Panc1 (cell line): ENCODE measurements around the gene WBP2NL. TPM values are rescaled to one million over a fixed set of nuclear protein-coding genes. Genes with fewer than 3 reads are reported as not detected.
A peak's percentile ranks its signal among the peaks of the same experiment; 100 is the strongest.

Experiments used
- ATAC-seq: fragments of 200-7000 bp; cut with Tn5 transposase; 2 replicates; pipeline ENCODE4 v1.9.1; 2020; ENCODE audit warnings: mild to moderate bottlenecking, moderate library complexity
- BruUV-seq: library from RNA; stranded (reverse); fragments of 400-500 nt; replicated peaks from 2 replicates; lab custom pipeline; 2021; lab: Mats Ljungman, UMichigan
- CTCF ChIA-PET: fragments of 300-600 bp; sonication (Branson Sonifier 250); formaldehyde crosslinking; loops from one replicate; lab custom pipeline; 2022; ENCODE audit warnings: antibody characterized with exemption; lab: Charles Lee
- POLR2A ChIA-PET: fragments of 300-600 bp; sonication (Branson Sonifier 250); formaldehyde crosslinking; loops from one replicate; lab custom pipeline; 2022; ENCODE audit warnings: antibody characterized with exemption; lab: Charles Lee
- DNase-seq: peaks from one replicate; pipeline ENCODE4 v3.0.0-alpha.2; 2010; ENCODE audit warnings: low read depth, low spot score
- H3K27ac ChIP-seq: 2 replicates; pipeline ENCODE4 v1.5.1; 2011; ENCODE audit warnings: mild to moderate bottlenecking, low read length, inconsistent platforms
- H3K27me3 ChIP-seq: fragments of 200-500 bp; sonication (Bioruptor generic); 2 replicates; pipeline ENCODE4 v1.6.0; 2014; ENCODE audit warnings: low read length, inconsistent platforms; ENCODE audit not compliant: control insufficient read depth, insufficient read depth
- H3K36me3 ChIP-seq: fragments of 200-500 bp; sonication (Bioruptor generic); 2 replicates; pipeline ENCODE4 v1.5.1; 2014; ENCODE audit warnings: inconsistent platforms, mild to moderate bottlenecking, low read length, moderate library complexity; ENCODE audit not compliant: control insufficient read depth, insufficient read depth
- H3K4me1 ChIP-seq: 2 replicates; pipeline ENCODE4 v1.5.1; 2011; ENCODE audit warnings: inconsistent platforms, mild to moderate bottlenecking, low read length, moderate library complexity; ENCODE audit not compliant: control insufficient read depth, insufficient read depth
- H3K4me3 ChIP-seq, 2 experiments: 2 replicates each; pipeline ENCODE4 v1.5.1; 2011 to 2012; ENCODE audit warnings: low read depth in 2 of 2, low read length in 2 of 2, mild to moderate bottlenecking in 2 of 2, inconsistent platforms in 1 of 2, moderate library complexity in 1 of 2
- H3K9me3 ChIP-seq: fragments of 200-500 bp; sonication (Bioruptor generic); 2 replicates; pipeline ENCODE4 v1.5.1; 2014; ENCODE audit warnings: low read depth, mild to moderate bottlenecking, inconsistent platforms, low read length, moderate library complexity; ENCODE audit not compliant: control insufficient read depth, insufficient read depth
- POLR2AphosphoS5 ChIP-seq: IDR thresholded peaks from 2 replicates; pipeline ENCODE4 v1.6.1; 2012; ENCODE audit warnings: mild to moderate bottlenecking, low read depth, low read length, moderate library complexity
- SIN3A ChIP-seq: IDR thresholded peaks from 2 replicates; pipeline ENCODE4 v1.6.1; 2012; ENCODE audit warnings: low read depth, mild to moderate bottlenecking, low read length, moderate library complexity, borderline replicate concordance; ENCODE audit not compliant: insufficient read depth
- TCF7L2 ChIP-seq: IDR thresholded peaks from 2 replicates; pipeline ENCODE4 v1.6.1; 2011; ENCODE audit warnings: mild to moderate bottlenecking, low read depth, low read length, inconsistent platforms
- in situ Hi-C: cut with HindIII; loops from 2 replicates; pipeline ENCODE4 v1.10.0; 2016; ENCODE audit warnings: low sequenced_read_pairs, low pct_unique_long_range_greater_than_20kb
- intact Hi-C: fragments of 100-400 bp; cut with micrococcal nuclease; formaldehyde crosslinking; loops from one replicate; pipeline ENCODE4 v1.10.0; 2022; ENCODE audit not compliant: unreplicated experiment
- total RNA-seq: library from RNA; stranded (reverse); gene quantifications from one replicate; pipeline ENCODE4 v1.2.1, GENCODE V29; 2021; ENCODE audit not compliant: unreplicated experiment
- TF ChIP-seq, protein P1 (sequence below): fragments of 450-650 bp; IDR thresholded peaks from 2 replicates; pipeline ENCODE4 v1.5.1; 2017; ENCODE audit warnings: mild to moderate bottlenecking
- TF ChIP-seq, protein P2 (sequence below), 2 experiments: IDR thresholded peaks; 2 replicates each; pipeline ENCODE4 v1.6.1; 2011 to 2012; ENCODE audit warnings: low read depth in 2 of 2, control low read depth in 1 of 2, low read length in 1 of 2, mild to moderate bottlenecking in 1 of 2, moderate library complexity in 1 of 2; ENCODE audit not compliant: insufficient read depth in 1 of 2

WBP2NL gene
- total RNA-seq, 1 experiment from 2014 or later, result 0.44 TPM

DNA sequence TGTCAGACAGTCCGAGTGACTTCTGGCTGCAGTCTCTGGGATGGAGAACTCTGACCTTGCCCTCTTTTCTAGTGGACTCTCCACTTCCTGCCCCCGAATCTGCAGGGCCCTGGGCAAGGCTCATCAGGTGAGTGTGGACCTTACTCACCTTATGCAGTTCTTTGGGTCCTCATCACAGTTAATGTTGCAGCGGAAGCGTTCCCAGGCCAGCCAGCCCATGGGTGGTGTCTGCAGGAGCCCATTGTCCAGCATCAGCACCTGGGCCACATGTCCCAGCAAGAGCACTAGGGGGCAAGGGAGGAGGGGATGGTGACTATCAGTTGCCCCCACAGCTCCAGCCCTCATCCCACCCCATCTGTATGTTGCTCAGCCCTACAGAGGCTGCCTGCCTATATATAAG, 69.7 kb downstream of the WBP2NL start:
- Histone ChIP-seq H3K4me1 (no peaks in the 10 kb centered on the region), H3K4me3 (no peak overlapping the region), H3K27ac (no peak overlapping the region), H3K9me3 (no peaks in the 10 kb centered on the region), H3K36me3 (no peaks in the 10 kb centered on the region), H3K27me3 (no peaks in the 10 kb centered on the region)
- no TSS peak for BruUV-seq
- TF ChIP-seq, protein P1, sequence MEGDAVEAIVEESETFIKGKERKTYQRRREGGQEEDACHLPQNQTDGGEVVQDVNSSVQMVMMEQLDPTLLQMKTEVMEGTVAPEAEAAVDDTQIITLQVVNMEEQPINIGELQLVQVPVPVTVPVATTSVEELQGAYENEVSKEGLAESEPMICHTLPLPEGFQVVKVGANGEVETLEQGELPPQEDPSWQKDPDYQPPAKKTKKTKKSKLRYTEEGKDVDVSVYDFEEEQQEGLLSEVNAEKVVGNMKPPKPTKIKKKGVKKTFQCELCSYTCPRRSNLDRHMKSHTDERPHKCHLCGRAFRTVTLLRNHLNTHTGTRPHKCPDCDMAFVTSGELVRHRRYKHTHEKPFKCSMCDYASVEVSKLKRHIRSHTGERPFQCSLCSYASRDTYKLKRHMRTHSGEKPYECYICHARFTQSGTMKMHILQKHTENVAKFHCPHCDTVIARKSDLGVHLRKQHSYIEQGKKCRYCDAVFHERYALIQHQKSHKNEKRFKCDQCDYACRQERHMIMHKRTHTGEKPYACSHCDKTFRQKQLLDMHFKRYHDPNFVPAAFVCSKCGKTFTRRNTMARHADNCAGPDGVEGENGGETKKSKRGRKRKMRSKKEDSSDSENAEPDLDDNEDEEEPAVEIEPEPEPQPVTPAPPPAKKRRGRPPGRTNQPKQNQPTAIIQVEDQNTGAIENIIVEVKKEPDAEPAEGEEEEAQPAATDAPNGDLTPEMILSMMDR, result no peak
- TF ChIP-seq POLR2AphosphoS5 (no peak), SIN3A (no peak), TCF7L2 (no peak)
- TF ChIP-seq, protein P2, sequence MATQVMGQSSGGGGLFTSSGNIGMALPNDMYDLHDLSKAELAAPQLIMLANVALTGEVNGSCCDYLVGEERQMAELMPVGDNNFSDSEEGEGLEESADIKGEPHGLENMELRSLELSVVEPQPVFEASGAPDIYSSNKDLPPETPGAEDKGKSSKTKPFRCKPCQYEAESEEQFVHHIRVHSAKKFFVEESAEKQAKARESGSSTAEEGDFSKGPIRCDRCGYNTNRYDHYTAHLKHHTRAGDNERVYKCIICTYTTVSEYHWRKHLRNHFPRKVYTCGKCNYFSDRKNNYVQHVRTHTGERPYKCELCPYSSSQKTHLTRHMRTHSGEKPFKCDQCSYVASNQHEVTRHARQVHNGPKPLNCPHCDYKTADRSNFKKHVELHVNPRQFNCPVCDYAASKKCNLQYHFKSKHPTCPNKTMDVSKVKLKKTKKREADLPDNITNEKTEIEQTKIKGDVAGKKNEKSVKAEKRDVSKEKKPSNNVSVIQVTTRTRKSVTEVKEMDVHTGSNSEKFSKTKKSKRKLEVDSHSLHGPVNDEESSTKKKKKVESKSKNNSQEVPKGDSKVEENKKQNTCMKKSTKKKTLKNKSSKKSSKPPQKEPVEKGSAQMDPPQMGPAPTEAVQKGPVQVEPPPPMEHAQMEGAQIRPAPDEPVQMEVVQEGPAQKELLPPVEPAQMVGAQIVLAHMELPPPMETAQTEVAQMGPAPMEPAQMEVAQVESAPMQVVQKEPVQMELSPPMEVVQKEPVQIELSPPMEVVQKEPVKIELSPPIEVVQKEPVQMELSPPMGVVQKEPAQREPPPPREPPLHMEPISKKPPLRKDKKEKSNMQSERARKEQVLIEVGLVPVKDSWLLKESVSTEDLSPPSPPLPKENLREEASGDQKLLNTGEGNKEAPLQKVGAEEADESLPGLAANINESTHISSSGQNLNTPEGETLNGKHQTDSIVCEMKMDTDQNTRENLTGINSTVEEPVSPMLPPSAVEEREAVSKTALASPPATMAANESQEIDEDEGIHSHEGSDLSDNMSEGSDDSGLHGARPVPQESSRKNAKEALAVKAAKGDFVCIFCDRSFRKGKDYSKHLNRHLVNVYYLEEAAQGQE (IDR thresholded peaks at IDR 0.05; ENCODE audit: insufficient read depth in 1 of 2, low read depth in 2 of 2, low read length in 1 of 2), result no peak
- POLR2A ChIA-PET, result no interaction called here
- in situ Hi-C loops, result no loop called here
- DNase-seq (no peak), ATAC-seq (no peak)
- intact Hi-C loops, result no loop called here
- CTCF ChIA-PET, result no interaction called here

DNA sequence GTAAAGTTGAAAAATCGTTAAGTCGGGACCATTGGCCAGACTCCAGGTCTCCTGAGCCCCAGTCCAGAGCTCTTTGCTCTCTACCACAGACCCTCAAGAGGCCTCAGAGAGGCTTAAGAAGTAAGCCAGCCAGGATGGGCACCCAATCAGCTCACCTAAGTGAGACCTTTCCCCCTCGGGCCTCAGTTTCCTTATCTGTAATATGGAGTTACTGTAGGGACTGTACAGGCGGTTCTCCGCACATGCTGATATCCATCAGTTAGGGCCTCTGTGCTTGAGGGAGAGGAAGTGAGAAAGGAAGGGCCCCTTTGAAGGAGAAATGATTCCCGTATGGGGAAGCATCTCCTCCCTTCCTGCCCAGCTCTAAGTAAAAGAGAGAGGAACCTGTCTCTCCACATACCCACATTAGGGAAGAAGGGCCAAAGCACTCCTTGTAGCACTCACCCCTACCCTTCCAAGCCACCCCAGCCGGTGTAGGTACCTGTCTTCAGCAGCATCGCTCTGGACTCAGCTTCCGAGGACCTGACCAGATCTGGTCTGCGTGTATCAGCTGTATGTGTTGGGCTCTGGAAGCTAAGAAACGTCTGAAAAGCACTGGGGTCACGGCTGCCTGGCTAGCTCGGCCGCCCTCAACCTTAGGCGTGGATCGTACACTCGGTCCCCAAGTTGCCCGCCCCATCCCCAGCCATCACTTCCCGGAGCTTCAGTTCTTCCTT, 71.4 kb downstream of the WBP2NL start:
- ChIA-PET CTCF (interaction anchor here (0.5 kb wide), 1 partner anchor 114 kb away, joined by 3 read pairs; no protein-coding TSS in a partner anchor), POLR2A (no interaction called here)
- in situ Hi-C loops (no loop called here), intact Hi-C loops (loop anchor here (5.0 kb wide), 1 partner anchor 103 kb away; the partner anchor contains the start of gene SEPTIN3)
- ATAC-seq (peak; percentile 34), DNase-seq (no peak)
- Histone ChIP-seq H3K4me3 (peak overlapping the region; percentile 59 to 78), H3K27me3 (no peaks in the 10 kb centered on the region), H3K9me3 (no peaks in the 10 kb centered on the region), H3K27ac (peak overlapping the region; percentile 77), H3K4me1 (no peaks in the 10 kb centered on the region), H3K36me3 (no peaks in the 10 kb centered on the region)
- TF ChIP-seq, protein P2 (IDR thresholded peaks at IDR 0.05; ENCODE audit: insufficient read depth in 1 of 2, low read depth in 2 of 2, low read length in 1 of 2), result no peak
- no peak for TF ChIP-seq TCF7L2
- no peak for TF ChIP-seq SIN3A
- no peak for TF ChIP-seq POLR2AphosphoS5
- TF ChIP-seq, protein P1, result no peak
- BruUV-seq, result TSS peak; percentile 96
